Measurements from ENCODE around the gene EXOC6B.
"Not testable (repeated sequence)": the region's sequence is repeated elsewhere in the genome, so short reads cannot be mapped to it uniquely, and the experiment has no call there.

Gene EXOC6B

GRCh38 chr2:72674982-72675915, 150.6 kb downstream of the EXOC6B start:
- FAIRE-seq = no peak

DNA sequence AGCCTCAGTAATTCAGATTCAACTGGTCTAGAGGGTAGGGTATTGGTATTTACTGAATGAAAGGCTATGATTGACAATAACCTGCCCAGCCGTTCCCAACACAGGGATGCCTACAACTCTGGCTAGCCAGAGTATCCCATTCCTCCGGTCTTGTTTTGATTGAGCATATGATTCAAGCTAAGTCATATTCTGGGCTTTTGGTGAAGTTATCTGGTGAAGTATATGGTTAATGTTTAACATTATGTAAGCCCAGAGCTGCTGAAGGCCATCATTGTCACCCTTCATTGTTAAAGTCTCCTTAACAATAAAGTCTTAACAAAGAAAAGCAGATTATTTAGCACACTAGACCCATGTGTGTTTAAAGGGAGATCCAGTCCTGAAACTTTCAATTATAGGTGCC, 152.6 kb downstream of the EXOC6B start:
- FAIRE-seq = no peak

DNA sequence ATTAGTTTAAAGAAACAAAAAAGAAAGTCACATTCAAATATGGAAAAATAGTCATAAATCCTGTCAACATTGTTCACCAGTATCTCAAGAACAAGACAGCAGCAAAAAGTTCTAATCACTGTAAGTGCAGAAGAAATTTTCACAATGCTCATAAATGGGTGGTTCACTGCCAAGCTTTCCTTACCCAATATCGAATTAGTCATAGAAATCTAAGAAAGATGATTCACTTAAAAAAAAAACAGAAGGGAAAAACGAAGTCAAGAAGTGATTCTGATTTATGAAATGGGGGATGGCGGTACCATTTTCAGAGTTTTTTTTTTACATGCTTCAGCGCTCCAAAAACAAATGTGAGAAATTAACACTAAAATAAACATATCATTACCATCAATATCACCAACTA, 156.7 kb downstream of the EXOC6B start:
- FAIRE-seq = no peak

DNA sequence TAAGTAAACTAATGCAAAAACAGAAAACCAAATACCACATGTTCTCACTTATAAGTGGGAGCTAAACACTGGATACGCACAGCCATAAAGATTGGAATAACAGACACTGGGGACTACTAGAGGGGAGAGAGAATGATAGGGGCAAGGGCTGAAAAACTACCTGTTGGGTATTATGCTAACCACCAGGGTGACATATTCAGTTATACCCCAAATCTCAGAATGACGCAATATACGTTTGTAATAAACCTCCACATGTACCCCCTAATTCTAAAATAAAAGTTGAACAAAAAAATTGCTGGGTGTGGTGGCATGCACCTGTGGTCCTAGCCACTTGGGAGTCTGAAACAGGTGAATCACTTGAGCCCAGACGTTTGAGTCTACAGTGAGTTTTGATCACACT, 157.2 kb downstream of the EXOC6B start:
- FAIRE-seq = no peak

- FAIRE-seq = no peak
These were observed 160.4 kb downstream of the EXOC6B start for GRCh38 chr2:72665448-72665847.

DNA sequence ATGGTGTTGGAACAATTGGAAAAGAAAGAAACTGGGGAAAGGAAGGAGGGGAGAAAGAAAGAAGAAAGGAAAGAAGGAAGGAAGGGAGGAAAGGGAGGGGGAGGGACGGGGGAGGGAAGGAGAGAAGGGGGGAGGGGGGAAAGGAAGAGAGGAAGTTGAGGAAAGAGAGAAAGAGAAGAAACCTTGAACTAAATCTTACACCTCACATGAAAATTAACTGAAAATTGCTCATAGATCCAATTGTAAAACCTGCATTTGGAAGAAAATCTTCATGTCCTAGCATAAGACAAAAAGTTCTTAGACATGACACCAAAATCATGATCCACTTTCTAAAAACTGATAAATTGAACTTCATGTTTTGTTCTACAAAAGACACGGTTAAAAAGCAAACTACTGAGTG, 163.8 kb downstream of the EXOC6B start:
- FAIRE-seq = no peak

DNA sequence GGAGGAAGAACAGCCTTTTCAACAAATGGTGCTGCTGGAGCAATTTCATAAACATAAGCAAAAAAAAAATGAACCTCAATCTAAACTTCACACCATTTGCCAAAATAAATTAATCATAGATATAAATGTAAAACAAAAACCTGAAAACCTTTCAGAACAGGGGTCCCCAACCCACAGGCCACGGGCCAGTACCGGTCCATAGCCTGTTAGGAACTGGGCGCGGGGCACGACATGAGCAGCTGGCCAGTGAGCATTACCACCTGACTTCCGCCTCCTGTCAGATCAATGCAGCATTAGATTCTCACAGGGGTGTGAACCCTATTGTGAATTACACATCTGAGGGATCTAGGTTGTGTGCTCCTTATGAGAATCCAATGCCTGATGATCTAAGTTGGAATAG, 176.0 kb downstream of the EXOC6B start:
- FAIRE-seq = no peak

DNA sequence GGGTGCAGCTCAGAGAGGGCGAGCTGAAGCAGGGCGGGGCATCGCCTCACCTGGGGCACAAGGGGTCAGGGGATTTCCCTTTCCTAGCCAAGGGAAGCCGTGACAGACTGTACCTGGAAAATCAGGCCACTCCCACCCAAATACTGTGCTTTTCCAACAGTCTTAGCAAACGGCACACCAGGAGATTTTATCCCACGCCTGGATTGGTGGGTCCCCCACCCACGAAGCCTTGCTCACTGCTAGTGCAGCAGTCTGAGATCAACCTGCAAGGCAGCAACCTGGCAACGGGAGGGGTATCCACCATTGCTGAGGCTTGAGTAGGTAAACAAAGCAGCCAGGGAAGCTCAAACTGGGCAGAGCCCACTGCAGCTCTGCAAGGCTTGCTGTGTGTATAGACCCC, 184.6 kb downstream of the EXOC6B start:
- not testable (repeated sequence) for FAIRE-seq

DNA sequence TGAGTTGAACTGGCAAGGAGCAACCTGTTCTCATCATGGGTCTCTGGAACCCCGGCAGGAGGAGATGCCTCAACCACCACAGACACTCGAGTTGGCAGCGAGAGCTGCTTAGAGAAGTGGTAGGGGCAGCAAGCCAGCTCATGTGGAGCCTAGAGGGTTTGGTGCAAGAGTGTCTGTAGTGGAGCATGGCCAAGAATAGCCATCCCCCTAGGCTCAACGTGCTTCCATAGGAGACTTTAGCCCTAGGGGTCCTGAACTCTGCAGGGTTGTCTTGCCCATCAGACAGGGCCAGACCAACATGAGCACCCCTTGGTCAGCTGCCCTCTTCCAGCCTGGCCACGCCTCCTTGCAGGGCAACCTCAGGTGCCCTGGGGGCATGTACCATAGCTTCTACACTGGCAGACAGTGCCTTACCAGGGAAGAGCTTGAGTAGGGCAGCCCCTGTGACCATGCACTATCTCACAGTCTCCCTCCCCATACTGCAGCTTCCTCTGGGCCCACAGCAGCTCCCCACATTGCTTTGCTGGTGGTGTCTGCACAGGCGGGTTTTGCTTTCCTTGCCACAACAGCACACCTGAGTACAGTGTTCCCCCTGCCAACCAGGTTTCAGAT, 187.1 kb downstream of the EXOC6B start:
- FAIRE-seq = no peak

- no peak for FAIRE-seq
These were observed 189.6 kb downstream of the EXOC6B start for GRCh38 chr2:72636210-72636609.

GRCh38 chr2:72630767-72631166, 195.1 kb downstream of the EXOC6B start:
- no peak for FAIRE-seq

- FAIRE-seq = no peak
These were observed 196.8 kb downstream of the EXOC6B start for GRCh38 chr2:72629062-72629461.

DNA sequence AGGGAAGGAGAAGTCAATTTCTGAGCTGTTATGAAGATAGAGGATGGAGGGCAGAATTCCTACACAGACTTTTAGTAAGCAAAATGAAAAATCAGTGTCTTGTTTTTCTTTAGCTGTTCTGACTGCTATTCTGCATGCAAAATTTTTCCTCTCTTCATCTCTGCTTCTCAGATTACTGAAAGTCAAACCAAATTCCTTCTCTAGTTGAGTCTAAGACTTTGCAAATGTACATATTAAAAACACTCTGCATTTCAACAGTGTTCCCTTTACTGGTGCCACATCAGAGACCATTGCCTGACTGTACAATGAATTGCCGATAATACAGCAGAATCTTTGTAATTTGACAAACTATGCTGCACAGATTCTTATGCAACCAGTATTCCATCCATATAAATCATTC, 198.8 kb downstream of the EXOC6B start:
- no peak for FAIRE-seq

DNA sequence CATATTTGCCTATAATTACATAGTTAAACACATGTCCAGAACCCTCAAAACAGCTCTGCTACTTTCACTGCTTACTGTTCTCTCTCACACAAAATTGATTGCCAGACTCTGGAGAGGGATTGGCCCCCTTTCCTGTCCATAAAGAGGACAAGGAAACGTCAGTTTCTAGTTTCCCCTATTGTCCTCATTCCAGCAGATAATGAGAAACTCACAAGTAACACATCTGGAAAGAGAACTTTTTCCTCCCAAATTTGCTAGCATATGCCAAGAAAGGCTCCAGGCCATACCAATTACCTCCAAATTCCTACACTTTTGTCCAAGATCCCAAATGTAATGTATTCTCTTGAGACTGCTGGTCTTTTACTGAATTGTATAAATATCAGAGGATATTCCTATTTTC, 200.5 kb downstream of the EXOC6B start:
- no peak for FAIRE-seq

GRCh38 chr2:72623481-72623880, 202.4 kb downstream of the EXOC6B start:
- FAIRE-seq = no peak

DNA sequence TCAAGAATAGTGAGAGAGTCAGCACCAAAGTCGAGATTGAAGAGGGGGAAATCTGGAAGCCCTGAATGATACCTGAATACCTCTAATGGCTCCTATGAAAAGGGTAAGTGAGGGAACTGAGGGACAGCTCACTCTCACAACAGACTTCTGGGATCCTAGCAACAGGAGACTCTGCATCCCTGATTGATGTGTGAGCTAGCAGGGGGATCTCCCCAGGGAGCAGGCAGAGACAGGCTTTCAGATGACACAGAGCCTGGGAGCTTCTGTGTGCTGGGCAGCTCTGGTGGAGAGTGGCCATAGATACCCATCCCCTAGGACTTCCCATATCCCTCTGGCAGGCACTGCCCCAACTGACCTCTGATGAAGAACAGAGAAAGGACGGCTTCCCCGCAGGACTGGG, 206.2 kb downstream of the EXOC6B start:
- no peak for FAIRE-seq

DNA sequence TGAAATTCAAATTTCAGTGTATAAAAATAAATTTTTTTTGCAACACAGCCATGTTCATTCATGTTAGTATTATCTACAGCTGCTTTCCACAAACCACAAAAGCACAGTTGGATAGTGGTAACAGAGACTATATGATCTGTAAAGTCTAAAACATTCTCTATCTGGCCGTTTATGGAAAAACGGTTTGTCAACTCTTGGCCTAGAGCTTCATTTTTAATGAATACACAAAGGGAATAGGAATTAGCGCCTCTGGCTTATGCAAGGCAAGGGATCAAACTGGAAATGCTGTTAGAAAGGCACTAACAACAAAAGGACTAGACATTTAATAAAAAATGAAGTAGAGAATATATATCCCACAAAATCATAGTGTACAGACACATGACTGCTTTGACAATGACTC, 211.9 kb downstream of the EXOC6B start:
- FAIRE-seq = no peak

GRCh38 chr2:72612614-72613160, 213.1 kb downstream of the EXOC6B start:
- no peak for FAIRE-seq

DNA sequence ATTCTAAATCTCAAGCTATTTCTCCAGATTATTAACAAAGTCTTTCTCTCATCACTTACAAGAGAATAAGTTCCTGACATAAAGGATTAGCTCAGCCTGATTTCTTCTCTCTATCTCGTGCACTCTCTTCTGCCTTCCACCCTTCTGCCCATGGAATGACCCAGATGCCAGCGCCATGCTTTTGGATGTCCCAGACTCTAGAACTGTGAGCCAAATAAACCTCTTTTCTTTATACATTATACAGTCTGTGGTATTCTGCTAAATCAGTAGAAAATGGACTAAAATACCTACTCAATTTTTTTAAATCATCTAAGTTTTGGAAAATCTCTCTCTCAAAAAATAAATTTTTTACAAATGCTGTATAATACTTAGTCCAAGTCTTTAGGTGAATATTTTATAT, 218.6 kb downstream of the EXOC6B start:
- FAIRE-seq = no peak

DNA sequence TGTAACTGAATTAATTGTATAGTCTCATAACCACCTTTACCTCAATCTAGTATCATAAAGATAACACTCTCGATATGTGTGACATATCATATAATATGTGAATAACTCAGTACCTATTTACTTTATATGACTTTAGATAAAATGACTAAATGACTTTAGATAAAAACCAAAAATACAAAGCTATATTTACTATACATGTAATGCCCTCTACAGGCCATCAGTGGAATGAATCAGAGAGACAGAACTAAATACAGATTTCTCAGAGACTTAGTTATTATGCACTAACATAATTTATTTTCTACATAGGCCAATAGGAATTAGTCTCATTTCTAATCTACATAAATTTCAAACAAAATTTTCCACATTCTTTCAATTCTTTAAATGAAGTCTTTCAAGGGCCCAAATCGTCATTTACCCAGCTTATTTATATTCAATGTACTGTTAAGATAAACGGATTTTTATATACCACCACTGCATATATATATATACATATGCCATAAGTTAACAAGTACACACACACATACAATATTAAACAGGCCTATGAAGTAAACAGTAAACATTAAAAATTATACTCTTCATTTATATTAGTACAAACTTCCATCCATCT, 219.9 kb downstream of the EXOC6B start:
- FAIRE-seq = peak; percentile 98

GRCh38 chr2:72604468-72604867, 221.4 kb downstream of the EXOC6B start:
- FAIRE-seq = no peak

GRCh38 chr2:72603481-72603880, 222.4 kb downstream of the EXOC6B start:
- no peak for FAIRE-seq

DNA sequence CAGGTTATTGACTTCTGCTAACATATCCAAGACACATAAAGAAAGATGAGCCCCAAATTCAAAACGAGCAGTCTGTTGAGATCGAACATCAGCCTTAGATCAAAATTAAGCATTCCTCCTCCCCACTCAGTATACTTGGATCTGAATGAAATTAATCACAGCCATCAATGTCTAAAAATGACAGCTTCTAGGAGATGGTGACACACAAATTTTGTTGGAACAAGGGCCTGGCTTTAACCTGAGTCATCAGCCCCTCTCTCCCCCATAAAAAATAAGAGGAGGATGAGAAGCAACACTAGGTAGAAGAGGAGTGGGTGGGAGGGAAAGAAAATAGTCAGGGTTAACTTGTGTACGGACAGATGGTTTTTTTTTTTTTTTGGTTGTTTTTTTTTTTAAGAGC, 223.1 kb downstream of the EXOC6B start:
- FAIRE-seq = no peak

DNA sequence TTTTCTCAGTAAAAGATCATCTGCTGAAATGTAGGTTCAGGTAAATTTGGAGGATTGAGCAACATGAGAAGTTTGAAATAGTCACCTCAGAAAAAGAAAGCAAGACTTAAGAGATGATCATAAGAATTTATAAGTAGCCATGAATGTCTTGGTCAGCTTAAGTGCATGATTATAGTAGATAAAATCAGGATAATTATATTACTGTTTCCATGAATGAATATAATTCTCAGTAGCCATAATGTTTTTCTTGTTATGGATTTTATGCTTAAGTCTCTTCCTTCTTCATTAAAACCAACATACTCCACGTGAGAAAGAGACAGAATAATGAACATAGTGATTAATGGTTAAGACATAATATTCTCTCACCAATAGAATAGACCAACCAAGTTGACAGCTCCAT, 223.7 kb downstream of the EXOC6B start:
- FAIRE-seq = no peak
